Neural progenitor cell (in vitro differentiated cells): ENCODE results near the gene WDR86.

Experiments
- CTCF ChIP-seq: fragments of 200-600 bp; sonication (generic); IDR thresholded peaks from 2 replicates; pipeline ENCODE4 v1.5.1; 2017; ENCODE audit warnings: antibody characterized with exemption, mild to moderate bottlenecking
- EZH2 ChIP-seq: fragments of 200-600 bp; sonication (generic); IDR thresholded peaks from 2 replicates; pipeline ENCODE4 v1.6.1; 2017; ENCODE audit warnings: antibody characterized with exemption, mild to moderate bottlenecking, moderate library complexity

GRCh38 chr7:151435103-151435916 lies 25.5 kb upstream of the WDR86 start:
- TF ChIP-seq EZH2 (no peak), CTCF (no peak)
